Mesenchymal stem cell (in vitro differentiated cells and primary cell): ENCODE data around the gene VWA8.

ENCODE experiments used
- DNase-seq: peaks from one replicate; pipeline ENCODE4 v3.0.0-alpha.2; 2013
- H2AFZ ChIP-seq: one replicate; pipeline ENCODE4 v1.6.1; 2013; ENCODE audit warnings: low read depth, mild to moderate bottlenecking, control low read depth, inconsistent platforms, low read length, moderate library complexity
- H2AK5ac ChIP-seq: 2 replicates; pipeline ENCODE4 v1.6.1; 2013; ENCODE audit warnings: low read length, moderate library complexity, mild to moderate bottlenecking, inconsistent platforms; ENCODE audit not compliant: severe bottlenecking
- H2BK120ac ChIP-seq: one replicate; pipeline ENCODE4 v1.6.1; 2013; ENCODE audit warnings: low read depth, mild to moderate bottlenecking, inconsistent platforms, low read length, moderate library complexity
- H2BK12ac ChIP-seq, 2 experiments: one replicate each; pipeline ENCODE4 v1.6.1; 2013; ENCODE audit warnings: inconsistent platforms in 2 of 2, low read length in 2 of 2, mild to moderate bottlenecking in 2 of 2, moderate library complexity in 2 of 2, control low read depth in 1 of 2
- H2BK15ac ChIP-seq: one replicate; pipeline ENCODE4 v1.6.1; 2013; ENCODE audit warnings: mild to moderate bottlenecking, low read depth, inconsistent platforms; ENCODE audit not compliant: poor library complexity, severe bottlenecking
- H2BK5ac ChIP-seq: 2 replicates; pipeline ENCODE4 v1.6.1; 2013; ENCODE audit warnings: low read depth, mild to moderate bottlenecking, low read length, control low read depth, inconsistent platforms; ENCODE audit not compliant: poor library complexity, severe bottlenecking
- H3K14ac ChIP-seq, 2 experiments: one replicate each; pipeline ENCODE4 v1.6.1; 2013; ENCODE audit warnings: inconsistent platforms in 2 of 2, low read length in 2 of 2, control low read depth in 1 of 2, mild to moderate bottlenecking in 1 of 2, moderate library complexity in 1 of 2
- H3K18ac ChIP-seq, 2 experiments: one replicate each; pipeline ENCODE4 v1.6.1; 2013; ENCODE audit warnings: inconsistent platforms in 2 of 2, low read length in 2 of 2, control low read depth in 1 of 2, low read depth in 1 of 2, mild to moderate bottlenecking in 1 of 2
- H3K23ac ChIP-seq, 2 experiments: one replicate each; pipeline ENCODE4 v1.6.1; 2013; ENCODE audit warnings: inconsistent platforms in 2 of 2, low read length in 2 of 2, mild to moderate bottlenecking in 2 of 2, moderate library complexity in 2 of 2, control low read depth in 1 of 2
- H3K27ac ChIP-seq: 2 replicates; pipeline ENCODE4 v1.5.1; 2013; ENCODE audit warnings: mild to moderate bottlenecking, moderate library complexity, low read length, control low read depth, inconsistent platforms; ENCODE audit not compliant: poor library complexity, severe bottlenecking
- H3K27me3 ChIP-seq, 2 experiments: 2 replicates each; pipeline versions ENCODE4 v1.6.1 to v1.7.0; 2013; ENCODE audit warnings: low read length in 2 of 2, mild to moderate bottlenecking in 2 of 2, moderate library complexity in 2 of 2, control low read depth in 1 of 2, inconsistent platforms in 1 of 2; ENCODE audit not compliant: control insufficient read depth in 1 of 2, insufficient read depth in 1 of 2
- H3K36me3 ChIP-seq, 2 experiments: 2 replicates each; pipeline versions ENCODE4 v1.6.1 to v1.7.0; 2013; ENCODE audit warnings: low read length in 2 of 2, control low read depth in 1 of 2, inconsistent platforms in 1 of 2, low read depth in 1 of 2, mild to moderate bottlenecking in 1 of 2; ENCODE audit not compliant: insufficient read depth in 2 of 2, control insufficient read depth in 1 of 2
- H3K4ac ChIP-seq, 2 experiments: one replicate each; pipeline ENCODE4 v1.6.1; 2013; ENCODE audit warnings: inconsistent platforms in 2 of 2, low read length in 2 of 2, mild to moderate bottlenecking in 2 of 2, moderate library complexity in 2 of 2, control low read depth in 1 of 2, low read depth in 1 of 2
- H3K4me1 ChIP-seq: 2 replicates; pipeline ENCODE4 v1.6.1; 2013; ENCODE audit warnings: low read depth, low read length, control low read depth; ENCODE audit not compliant: control insufficient read depth, insufficient read depth
- H3K4me2 ChIP-seq: 2 replicates; pipeline ENCODE4 v1.6.1; 2013; ENCODE audit warnings: low read length, mild to moderate bottlenecking, inconsistent platforms; ENCODE audit not compliant: poor library complexity, severe bottlenecking
- H3K4me3 ChIP-seq, 2 experiments: 2 replicates each; pipeline versions ENCODE4 v1.5.1 to v1.7.0; 2013; ENCODE audit warnings: low read length in 2 of 2, mild to moderate bottlenecking in 2 of 2, control low read depth in 1 of 2, low read depth in 1 of 2; ENCODE audit not compliant: insufficient read depth in 1 of 2
- H3K79me1 ChIP-seq: replicated peaks from 2 replicates; pipeline ENCODE4 v1.6.1; 2013; ENCODE audit warnings: mild to moderate bottlenecking, control low read depth, low read length, inconsistent platforms; ENCODE audit not compliant: poor library complexity, severe bottlenecking
- H3K9ac ChIP-seq: 2 replicates; pipeline ENCODE4 v1.7.0; 2013; ENCODE audit warnings: mild to moderate bottlenecking, low read length, moderate library complexity
- H3K9me3 ChIP-seq: 2 replicates; pipeline ENCODE4 v1.7.0; 2013; ENCODE audit warnings: mild to moderate bottlenecking, low read length; ENCODE audit not compliant: control insufficient read depth
- H4K8ac ChIP-seq: one replicate; pipeline ENCODE4 v1.6.1; 2013; ENCODE audit warnings: inconsistent platforms, mild to moderate bottlenecking, low read length, moderate library complexity
- H4K91ac ChIP-seq: one replicate; pipeline ENCODE4 v1.6.1; 2013; ENCODE audit warnings: mild to moderate bottlenecking, low read length, inconsistent platforms
- WGBS: methylation state at CpG from one replicate; pipeline ENCODE4 v1.1.7; 2013; ENCODE audit warnings: mixed read lengths; 5-methylcytosine and 5-hydroxymethylcytosine counted together

The VWA8 gene

GRCh38 chr13:41985788-41986508 is 25.0 kb upstream of the VWA8 start:
- H2BK5ac ChIP-seq, result no peak overlapping the region

GRCh38 chr13:41981951-41982715 is 21.2 kb upstream of the VWA8 start:
- Histone ChIP-seq H3K18ac (no peak overlapping the region), H3K4me1 (no peaks in the 10 kb centered on the region), H2BK120ac (no peak overlapping the region), H2AK5ac (no peak overlapping the region), H3K27me3 (no peaks in the 10 kb centered on the region), H3K4me3 (no peak overlapping the region), H2BK15ac (no peak overlapping the region), H3K23ac (no peak overlapping the region), H2AFZ (no peak overlapping the region), H3K36me3 (no peaks in the 10 kb centered on the region), H3K9ac (no peak overlapping the region), H4K91ac (no peak overlapping the region), H3K9me3 (no peaks in the 10 kb centered on the region), H3K27ac (no peak overlapping the region), H2BK12ac (no peak overlapping the region), H3K79me1 (no peaks in the 10 kb centered on the region), H3K14ac (no peak overlapping the region), H4K8ac (no peak overlapping the region), H2BK5ac (no peak overlapping the region), H3K4ac (no peak overlapping the region), H3K4me2 (no peak overlapping the region)
- DNase-seq, result peak; percentile 66
- 86% methylated on average over 2 of the region's 4 CpGs for WGBS

More at GRCh38 chr13:41985788-41986508, 25.0 kb upstream of the VWA8 start:
- Histone ChIP-seq H3K36me3 (no peaks in the 10 kb centered on the region), H4K8ac (no peak overlapping the region), H3K79me1 (no peaks in the 10 kb centered on the region), H3K18ac (no peak overlapping the region), H2AFZ (no peak overlapping the region), H3K4me2 (no peak overlapping the region), H2BK12ac (no peak overlapping the region), H2AK5ac (no peak overlapping the region), H2BK15ac (no peak overlapping the region), H2BK120ac (no peak overlapping the region), H3K4me1 (no peaks in the 10 kb centered on the region), H3K4ac (no peak overlapping the region), H3K27me3 (no peaks in the 10 kb centered on the region), H3K9me3 (no peaks in the 10 kb centered on the region), H3K9ac (no peak overlapping the region), H3K14ac (no peak overlapping the region), H4K91ac (no peak overlapping the region), H3K23ac (no peak overlapping the region), H3K4me3 (no peak overlapping the region), H3K27ac (no peak overlapping the region)
- 88% methylated on average over 1 of the region's 2 CpGs for WGBS
- peak; percentile 32 for DNase-seq

GRCh38 chr13:41978007-41978406 is 17.1 kb upstream of the VWA8 start:
- Histone ChIP-seq H2BK120ac (no peak overlapping the region), H2BK15ac (no peak overlapping the region), H4K91ac (no peak overlapping the region), H3K9me3 (no peaks in the 10 kb centered on the region), H4K8ac (no peak overlapping the region), H2BK5ac (no peak overlapping the region), H2BK12ac (no peak overlapping the region), H3K27ac (no peak overlapping the region), H3K4me2 (no peak overlapping the region), H3K18ac (no peak overlapping the region), H3K4ac (no peak overlapping the region), H3K36me3 (no peaks in the 10 kb centered on the region), H3K4me1 (no peaks in the 10 kb centered on the region), H3K79me1 (no peaks in the 10 kb centered on the region), H3K27me3 (no peaks in the 10 kb centered on the region), H3K9ac (no peak overlapping the region), H2AFZ (no peak overlapping the region), H3K4me3 (no peak overlapping the region), H3K14ac (no peak overlapping the region), H2AK5ac (no peak overlapping the region), H3K23ac (no peak overlapping the region)
- no peak for DNase-seq
- WGBS, result 92% methylated on average over 1 of the region's 1 CpG

GRCh38 chr13:41976476-41976875 is 15.6 kb upstream of the VWA8 start:
- Histone ChIP-seq H3K18ac (no peak overlapping the region), H3K23ac (no peak overlapping the region), H3K4me3 (no peak overlapping the region), H2AK5ac (no peak overlapping the region), H3K4ac (no peak overlapping the region), H2BK15ac (no peak overlapping the region), H2BK12ac (no peak overlapping the region), H3K4me2 (no peak overlapping the region), H2AFZ (no peak overlapping the region), H3K79me1 (no peaks in the 10 kb centered on the region), H3K4me1 (no peaks in the 10 kb centered on the region), H3K36me3 (no peaks in the 10 kb centered on the region), H4K91ac (no peak overlapping the region), H2BK120ac (no peak overlapping the region), H2BK5ac (no peak overlapping the region), H3K27me3 (no peaks in the 10 kb centered on the region), H3K9me3 (no peaks in the 10 kb centered on the region), H3K27ac (no peak overlapping the region), H4K8ac (no peak overlapping the region), H3K14ac (no peak overlapping the region), H3K9ac (no peak overlapping the region)
- 55% methylated on average over 2 of the region's 3 CpGs for WGBS
- no peak for DNase-seq
